Activated CD4-positive, alpha-beta T cell treated with anti-CD3 and anti-CD28 coated beads, Interleukin-2, Interleukin-6, amounts not matched to agents 100 ng/mL and 50 ng/mL, durations not matched to agents 16 hours and 8 hours (primary cell): ENCODE results near the gene HMGB2.

Experiments used
- DNase-seq: peaks from one replicate; pipeline ENCODE4 v3.0.0-alpha.2; 2020

The HMGB2 gene

DNA sequence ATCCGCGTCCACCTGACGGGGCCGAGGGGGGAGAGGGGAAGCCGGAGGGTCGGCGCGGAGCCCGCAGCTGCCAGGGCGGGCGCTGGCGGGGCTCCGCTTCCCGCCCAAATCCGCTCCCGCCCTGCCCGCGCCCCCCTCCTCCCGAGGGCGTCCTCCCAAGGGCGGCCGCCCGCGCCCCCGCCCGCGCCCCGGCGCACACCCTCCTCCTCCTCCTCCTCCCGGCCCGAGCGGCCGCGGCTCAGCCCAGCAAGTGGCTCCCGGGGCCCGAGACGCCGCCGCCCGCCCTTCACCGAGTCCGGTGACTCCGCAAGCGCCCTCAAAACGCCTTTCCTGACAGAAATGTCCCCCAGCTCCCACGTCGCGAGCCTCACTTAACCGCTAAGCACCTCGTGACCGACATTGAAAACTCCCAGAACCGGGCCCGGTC, 487 bp downstream of the HMGB2 start:
- peak; percentile 56 for DNase-seq

DNA sequence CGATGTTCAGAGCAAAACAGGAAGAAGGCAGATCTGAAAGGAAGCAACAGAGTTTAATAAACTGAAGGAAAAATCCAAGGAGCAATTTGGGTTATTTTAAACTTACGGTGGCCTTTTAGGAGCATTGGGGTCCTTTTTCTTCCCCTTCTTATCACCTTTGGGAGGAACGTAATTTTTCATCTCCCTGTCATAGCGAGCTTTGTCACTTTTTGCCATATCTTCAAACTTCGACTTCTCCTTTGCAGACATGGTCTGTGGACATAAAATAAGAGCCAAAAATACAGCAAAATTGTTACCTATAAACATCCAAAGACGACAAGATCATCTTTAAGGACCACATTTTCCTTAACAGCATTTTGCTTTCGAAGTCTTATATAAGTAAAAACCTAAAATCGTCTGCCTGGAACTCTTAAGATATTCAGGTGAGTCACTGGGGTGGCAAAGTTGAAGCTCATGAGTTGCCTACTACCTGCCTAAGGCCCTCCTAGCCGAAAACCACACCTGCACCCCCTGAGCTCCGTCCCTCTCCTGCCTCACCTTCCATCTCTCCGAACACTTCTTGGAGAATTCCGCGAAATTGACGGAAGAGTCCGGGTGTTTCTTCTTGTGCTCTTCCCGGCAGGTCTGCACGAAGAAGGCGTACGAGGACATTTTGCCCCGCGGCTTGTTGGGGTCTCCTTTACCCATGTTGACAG, 1.0 kb downstream of the HMGB2 start:
- DNase-seq, result peak; percentile 34

DNA sequence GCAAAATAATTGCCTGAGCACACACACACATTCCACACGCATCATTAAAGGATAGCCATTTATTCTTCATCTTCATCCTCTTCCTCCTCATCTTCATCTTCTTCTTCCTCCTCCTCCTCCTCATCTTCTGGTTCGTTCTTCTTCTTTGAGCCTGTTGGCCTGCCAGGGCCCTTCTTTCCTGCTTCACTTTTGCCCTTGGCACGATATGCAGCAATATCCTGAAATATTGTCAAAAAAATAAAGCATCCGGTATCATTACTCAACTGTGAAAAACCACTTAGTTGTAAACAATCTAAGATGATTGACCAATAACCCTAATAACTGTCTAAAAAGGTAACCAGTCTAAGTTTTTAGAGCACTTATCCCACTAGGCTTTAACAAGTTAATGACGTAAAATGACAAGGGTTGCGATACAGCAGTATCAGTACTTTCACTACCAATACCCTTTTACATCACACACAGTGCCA, 2.1 kb downstream of the HMGB2 start:
- peak; percentile 46 for DNase-seq

DNA sequence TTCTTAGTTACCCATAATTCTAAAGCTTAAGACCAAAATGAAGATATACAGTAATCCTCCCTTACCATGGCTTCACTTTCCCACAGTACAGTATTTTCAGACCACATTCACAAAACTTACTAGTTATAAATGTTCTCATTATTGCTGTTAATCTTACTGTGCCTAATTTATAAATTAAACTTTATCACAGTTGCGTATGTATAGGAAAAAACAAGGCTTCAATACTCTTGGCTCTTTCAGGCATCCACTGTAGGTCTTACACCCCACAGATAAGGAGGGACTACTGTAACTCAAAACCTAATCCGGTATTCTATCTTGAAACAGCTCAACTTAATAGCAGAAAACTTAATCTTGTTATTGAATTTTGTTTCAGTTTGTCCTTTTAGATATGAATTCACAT, 3.6 kb downstream of the HMGB2 start:
- no peak for DNase-seq

DNA sequence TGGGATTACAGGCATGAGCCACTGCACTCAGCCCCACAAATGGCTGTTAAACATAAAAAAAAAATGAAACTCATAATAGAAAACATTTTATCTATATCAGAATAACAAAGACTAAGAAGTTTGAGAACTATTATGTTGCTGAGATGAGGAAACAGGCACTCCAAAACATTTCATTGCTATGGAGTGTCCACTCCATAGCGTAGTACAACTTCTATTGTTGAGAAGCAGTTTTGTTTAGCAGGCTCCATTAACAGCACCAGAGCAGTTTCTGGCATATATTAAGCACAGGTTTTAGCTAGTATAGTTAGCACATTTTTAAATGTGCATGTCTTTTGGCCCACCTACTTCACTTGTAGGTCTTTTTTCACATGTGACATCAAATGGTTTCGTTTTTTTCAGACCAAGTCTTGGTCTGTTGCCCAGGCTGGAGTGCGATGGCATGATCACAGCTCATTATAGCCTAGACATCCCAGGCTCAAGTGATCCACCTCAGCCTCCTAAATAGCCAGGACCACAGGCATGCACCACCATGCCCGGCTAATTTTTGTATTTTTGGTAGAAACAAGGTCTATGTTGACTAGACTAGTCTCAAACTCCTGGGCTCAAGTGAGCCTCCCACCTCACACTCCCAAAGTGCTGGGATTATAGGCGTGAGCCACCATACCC, 5.8 kb downstream of the HMGB2 start:
- DNase-seq, result no peak

DNA sequence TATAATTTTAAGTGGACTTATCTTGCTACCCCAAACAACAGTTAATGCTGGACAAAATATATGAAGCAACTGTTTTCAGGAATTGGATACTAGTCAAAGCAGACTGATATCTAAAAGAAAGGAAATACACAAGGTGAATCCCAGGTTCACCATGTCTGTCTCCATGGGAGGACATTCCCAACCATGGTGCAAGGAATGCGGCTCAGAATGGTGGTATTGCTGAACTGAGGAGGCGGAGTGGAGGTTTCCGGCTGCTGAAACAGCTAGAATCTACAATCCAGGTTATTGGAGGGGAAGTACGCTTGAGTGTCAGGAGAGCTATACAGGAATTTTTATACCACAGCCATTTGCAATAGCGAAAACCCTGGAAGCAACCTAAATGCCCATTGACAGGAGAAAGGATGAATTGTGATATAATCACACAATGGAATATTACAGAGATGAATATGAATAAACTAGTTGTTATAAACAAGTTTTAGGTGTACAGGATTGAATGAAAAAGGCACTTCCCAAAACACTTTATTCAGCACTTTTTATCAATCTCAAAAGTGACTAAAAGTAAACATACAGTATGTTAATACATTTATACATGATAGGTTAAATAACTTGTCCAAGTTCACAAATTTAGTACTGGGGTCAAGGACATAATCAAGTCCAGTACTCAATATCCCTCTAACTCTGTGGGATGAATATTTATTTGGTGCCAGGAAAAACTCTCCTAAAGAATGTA, 9.0 kb downstream of the HMGB2 start:
- no peak for DNase-seq

DNA sequence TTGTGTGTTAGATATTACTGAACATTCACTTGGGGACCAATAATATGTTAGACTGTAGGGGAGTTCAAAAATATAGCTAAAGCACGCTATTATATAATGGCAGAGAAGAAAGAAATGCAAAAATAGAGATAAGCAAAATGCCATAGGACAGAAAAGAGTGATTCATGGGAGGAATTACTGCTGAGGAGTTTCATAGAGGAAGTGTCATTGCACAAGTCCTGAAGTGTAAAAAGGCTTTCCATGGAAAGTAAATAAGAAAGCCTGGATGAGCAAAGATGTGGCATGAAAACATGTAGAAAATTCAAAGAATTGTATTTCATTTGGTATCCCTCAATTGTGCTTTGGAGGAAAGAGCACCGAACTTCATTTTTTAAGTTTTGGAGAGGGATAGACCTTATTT, 14.5 kb downstream of the HMGB2 start:
- no peak for DNase-seq

DNA sequence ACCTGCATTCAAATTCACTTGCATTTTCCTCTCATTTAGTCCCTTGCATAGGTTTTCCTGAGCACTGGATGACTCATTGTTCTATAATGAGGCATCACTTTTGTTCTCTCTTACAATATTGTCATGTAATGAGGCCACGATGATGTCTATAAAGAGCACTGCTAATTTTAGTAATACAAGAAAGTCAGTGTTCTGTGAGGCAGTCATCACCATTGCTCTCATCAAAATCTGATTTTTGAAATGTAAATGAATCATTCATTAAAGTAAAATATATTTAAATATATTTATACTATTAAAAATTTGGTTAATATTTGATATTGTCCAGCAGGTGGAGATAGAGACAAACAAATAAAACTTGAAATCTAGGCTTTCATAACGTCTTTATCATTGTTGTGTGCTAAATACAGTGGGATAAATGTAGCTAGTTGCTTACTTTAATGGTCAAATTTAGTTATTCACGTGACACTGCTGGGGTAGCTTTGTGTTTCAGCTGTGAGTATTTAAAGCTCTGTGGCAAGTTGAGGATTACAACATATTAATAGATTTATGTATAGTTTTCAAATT, 15.4 kb downstream of the HMGB2 start:
- DNase-seq, result peak; percentile 44

DNA sequence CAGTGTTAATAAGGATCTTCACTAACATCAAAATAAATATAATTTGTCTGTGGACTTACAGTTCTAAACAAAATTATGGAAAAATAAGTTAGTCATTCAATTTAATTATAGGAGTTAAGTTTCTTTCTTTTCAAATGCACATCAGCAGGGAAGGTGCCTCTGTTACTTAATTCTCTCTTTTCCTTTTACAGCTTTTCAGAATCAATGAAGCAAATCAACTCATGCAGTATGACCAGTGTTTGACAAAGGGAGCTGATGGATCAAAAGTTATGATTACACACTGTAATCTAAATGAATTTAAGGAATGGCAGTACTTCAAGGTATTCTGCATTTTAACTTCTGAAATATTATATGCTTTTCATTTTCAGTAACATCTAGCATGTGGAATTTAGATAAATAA, 15.9 kb downstream of the HMGB2 start:
- DNase-seq, result no peak

DNA sequence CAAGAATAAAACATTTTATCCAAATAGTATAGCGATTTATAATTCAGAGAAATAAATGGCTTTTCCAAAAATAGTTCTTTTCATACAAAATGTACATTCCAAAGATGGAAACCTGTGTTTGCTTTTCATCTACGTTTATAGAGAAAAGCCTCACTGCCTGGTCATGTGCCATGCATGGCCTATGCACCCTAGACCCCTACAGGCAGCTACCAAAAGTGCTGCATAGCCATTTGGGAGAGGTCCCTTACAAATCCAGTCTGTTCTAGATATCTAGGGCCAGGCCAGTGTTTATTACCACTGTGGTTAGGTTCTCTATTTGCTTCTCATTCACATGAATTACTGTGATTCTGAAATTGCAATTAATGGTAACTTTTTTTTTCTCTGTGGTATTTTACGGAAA, 17.2 kb downstream of the HMGB2 start:
- DNase-seq, result no peak

DNA sequence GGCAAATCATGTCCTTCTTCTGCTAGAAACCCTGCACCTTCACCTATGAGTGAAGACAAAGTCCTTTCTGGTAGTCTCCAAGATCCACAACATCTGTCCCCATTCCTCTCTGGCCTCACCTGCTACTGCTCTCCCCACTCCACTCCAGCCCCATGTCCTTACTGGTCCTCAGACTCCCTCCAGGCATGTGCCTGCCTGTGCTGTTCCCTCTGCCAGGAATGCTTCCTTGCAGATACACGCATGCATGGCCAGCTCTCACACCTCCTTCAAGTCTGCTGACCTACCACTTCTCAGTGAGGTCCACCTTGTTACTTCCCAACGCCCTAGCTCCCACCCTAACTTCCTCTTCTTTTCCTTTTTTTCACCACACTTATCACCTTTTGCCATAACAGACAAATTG, 18.1 kb downstream of the HMGB2 start:
- DNase-seq, result no peak

DNA sequence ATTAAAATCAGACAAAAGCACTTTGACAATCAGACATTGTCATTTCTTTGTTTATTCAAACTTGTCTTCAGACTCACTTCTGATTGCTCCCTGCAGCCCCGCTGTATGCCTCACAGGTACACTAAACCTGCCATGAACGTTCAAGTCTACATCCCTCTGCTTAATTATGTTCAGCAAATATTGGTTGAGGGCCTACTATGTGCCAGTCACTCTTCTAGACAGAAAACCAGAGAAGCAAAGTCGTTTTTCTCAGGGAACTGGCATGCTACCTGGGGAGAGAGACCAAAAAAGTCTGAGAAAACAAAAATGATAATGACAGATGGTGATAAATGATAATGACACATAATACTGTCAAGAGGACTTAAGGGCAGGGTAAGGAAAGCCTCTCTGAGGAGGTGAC, 19.4 kb downstream of the HMGB2 start:
- no peak for DNase-seq

DNA sequence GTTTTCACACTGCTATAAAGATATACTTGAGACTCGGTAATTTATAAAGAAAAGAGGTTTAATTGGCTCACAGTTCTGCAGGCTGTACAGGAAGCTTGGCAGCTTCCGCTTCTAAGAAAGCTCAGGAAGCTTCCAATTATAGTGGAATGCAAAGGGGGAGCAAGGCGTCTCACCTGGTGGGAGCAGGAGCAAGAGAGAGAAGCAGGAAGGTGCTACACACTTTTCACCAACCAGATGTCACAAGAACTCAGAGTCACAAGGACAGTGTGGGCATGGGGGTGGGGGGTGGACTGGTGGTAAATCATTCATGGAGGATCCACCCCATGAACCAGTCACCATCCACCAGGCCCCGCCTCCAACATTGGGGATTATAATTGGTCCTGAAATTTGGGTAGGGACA, 22.8 kb downstream of the HMGB2 start:
- DNase-seq, result no peak

DNA sequence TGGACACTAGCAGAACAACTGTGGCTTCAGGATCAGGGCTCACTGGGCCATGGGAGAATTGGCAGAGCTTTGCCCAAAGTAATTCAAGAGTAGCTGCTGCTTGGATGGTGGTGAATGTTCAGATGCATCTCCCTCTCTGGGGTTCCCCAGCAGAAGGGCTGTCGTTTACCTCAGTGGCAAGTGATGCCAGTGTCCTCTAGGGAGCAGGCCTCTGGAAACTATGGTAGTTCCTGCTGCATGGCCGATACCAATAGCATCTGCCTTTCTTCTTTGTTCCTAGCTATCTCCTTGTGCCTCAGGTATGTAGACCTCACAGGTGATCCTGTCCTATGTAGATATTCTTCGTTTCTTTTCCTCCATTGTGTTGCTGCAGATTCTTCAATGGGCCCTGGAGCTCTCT, 26.4 kb downstream of the HMGB2 start:
- no peak for DNase-seq

DNA sequence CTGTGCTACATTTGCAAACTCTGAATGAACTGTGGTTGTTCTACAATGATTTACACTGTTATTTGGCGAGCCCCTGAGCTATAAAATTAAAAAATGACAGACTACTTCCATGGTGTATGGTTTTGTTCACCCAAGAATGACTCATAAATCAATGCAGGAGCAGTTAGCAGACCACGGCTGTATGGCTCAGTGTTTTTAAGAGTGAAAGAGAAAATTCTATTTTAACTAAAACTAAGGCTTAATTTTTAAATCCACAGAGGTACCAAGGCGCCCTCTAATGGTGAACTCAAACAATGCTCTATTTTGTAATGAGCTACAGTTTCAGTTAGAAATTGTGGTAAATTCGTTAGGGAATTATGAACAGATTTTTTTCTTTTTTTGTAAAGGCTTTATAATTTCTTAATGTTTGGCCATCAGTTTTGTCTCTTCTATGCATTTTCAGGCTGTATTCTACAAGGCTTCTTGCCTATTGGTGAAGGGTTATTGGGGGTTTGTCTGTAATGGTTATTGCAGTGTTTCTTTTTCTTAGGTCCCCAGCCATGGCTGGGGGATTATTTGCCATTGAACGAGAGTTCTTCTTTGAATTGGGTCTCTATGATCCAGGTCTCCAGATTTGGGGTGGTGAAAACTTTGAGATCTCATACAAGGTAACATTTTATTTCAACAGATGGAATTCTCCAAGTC, 32.5 kb downstream of the HMGB2 start:
- peak; percentile 36 for DNase-seq

DNA sequence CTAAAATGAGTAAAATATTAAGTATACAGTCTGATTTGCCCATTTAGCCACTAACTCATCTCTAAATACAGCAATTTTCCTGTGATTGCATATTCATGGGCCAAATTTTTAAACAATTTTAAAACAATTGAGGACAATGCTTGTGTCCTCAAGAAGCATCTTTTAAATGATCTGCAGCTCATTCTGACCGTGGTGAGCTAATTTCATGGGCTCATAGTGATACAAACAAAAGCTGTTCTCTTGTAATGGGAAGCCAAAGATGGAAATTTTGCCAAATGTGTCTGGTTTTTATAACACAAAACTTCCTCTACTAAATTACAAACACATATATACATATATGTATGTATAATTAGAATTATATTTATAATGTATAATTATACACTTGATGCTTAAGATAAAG, 39.7 kb downstream of the HMGB2 start:
- no peak for DNase-seq

DNA sequence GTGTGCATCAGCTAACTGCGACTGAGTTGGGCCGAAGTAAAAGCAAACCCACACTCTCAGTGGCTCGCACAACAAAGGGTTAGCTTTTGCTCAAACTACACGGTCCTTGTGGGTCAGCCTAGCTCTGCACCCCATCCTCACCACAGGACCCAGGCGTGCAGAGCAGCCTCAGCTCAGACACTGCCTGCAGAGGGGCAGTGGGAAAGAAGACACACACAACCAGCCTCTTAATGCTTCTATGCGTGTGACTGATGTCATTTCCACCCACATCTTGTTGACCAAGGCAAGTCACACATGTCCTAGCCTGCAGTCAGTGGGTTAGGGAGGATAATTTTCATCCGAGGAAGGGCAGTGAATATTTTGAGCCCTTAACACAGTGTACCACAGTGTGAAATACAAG, 40.5 kb downstream of the HMGB2 start:
- no peak for DNase-seq

DNA sequence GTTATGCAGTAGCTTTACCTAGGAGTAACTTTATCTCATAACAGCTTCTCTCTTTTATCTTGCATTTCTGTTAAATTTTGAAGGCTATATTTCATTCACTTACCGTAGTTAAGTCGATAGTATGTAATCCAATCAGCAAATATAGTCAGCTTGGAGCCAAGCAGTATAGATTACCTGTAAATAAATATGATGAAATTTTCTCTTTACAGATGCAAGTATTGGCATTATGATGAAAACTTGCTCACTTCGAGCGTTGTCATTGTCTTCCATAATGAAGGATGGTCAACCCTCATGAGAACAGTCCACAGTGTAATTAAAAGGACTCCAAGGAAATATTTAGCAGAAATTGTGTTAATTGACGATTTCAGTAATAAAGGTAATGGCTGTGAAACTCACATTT, 42.3 kb downstream of the HMGB2 start:
- no peak for DNase-seq

DNA sequence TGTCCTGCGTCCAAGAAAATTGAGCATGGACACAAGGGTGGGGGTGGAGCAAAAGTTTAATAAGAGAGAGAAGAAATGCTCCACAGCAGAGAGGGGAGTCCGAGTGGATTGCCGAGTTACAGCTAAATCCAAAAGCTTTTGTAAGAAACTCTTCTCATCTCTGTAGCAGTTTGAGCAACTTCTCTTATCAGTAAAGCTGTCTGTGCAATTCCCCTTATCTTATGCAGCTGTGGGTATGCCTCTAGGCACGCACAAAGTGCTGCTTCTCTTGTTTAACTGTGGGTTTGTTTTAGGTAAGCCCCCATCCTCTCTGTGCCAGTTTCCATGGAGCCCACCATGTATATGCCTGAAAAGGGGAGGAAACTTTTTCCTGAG, 44.8 kb downstream of the HMGB2 start:
- DNase-seq, result peak; percentile 3

DNA sequence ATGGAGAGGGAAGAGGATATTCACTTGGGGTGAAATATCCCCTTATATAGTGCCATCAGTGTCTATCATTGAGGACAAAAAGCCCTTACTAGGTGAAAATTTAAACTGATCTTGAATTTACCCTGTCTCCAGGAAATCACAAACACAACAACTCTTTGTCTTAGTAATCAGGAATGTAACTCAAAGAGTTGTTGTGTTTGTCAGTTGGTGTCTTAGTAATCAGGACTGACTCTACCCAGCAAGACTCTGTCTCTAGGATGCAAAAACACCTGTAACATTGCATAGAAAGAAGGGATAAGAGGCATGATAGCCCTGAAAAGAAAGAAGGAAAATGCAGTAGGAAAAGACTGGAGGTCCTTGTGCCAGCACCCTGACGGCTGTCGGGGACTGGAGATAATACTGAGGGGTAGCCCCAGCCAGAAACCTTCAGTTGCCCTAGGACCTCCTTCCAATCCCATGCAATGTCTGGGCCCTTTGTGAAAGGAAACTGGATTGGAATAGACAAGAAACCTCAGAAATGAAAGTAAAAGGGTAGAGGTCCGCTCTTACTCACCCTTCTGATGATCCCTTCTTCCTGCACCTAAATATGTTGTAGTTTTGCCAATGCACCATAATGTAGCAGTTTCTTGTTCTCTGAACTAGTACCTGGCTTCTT, 45.3 kb downstream of the HMGB2 start:
- peak; percentile 17 for DNase-seq

DNA sequence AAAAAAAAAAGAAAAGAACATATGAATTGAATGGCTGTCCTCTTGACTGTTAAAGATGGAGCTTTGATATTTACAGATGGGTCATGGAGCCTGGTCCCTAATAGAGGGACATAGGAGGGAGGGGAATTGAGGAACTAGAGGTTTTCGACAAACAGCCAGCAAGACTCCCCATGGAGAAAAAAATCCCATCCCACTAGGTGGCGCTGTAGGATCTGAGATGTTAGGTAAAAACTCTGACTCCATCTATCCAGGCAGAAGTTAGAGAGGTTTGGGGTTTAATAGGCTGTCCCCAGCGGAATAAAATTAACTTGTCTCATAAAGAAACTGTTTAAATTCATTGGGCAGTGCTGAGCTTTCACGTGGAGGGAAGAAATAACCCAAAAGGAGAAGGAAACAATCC, 45.9 kb downstream of the HMGB2 start:
- peak; percentile 80 for DNase-seq

DNA sequence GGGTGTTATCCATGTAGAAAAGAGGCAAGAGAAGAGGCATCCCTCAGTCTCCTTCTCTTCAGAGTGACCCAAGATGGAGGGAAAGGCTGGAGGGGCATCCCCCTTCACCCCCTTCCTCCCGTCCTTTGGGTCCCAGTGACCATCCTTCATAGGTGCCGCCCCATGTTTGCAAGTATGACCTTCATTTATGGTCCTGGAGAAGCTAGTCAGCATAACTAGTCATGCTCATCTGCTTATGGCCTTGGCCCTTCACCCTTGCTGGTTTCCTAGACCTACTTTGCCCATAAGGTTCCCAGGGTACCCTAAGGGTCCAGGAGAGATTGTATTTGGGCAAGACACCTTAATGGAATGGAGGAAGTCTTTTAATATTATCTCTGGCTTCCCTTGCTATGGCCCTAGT, 46.7 kb downstream of the HMGB2 start:
- DNase-seq, result no peak

DNA sequence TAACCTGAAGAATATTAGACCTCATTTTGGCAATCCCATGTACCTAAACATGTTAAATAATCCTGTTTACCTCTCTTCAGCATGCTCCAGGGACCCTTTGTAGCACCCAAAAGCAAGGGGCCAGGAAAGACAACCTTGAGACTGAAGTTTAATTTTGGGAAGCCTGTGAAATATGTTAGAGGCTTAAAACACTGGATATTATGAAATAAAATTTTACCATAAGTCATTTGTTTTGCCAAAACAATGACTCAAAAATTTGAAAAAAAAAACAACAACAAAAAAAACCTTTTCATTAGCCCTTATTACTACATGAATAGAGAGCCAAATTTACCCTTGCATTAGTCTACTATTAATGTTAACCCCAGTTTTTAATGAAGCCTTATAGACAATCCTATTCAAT, 49.7 kb downstream of the HMGB2 start:
- no peak for DNase-seq
